Stomach smooth muscle (tissue), 2 donors: ENCODE measurements around the gene PDGFRB.

Experiments
- H3K27ac ChIP-seq: one replicate; pipeline ENCODE4 v1.7.0; 2013; ENCODE audit warnings: mild to moderate bottlenecking, low read length, inconsistent platforms
- H3K27me3 ChIP-seq, 2 donors: one replicate each; pipeline ENCODE4 v1.7.0; 2013; ENCODE audit warnings: low read length in 2 of 2; ENCODE audit not compliant: insufficient read depth in 2 of 2, control insufficient read depth in 1 of 2
- H3K36me3 ChIP-seq, 2 donors: one replicate each; pipeline ENCODE4 v1.7.0; 2013; ENCODE audit warnings: low read length in 2 of 2; ENCODE audit not compliant: control insufficient read depth in 2 of 2, insufficient read depth in 2 of 2
- H3K4me1 ChIP-seq: one replicate; pipeline ENCODE4 v1.7.0; 2013; ENCODE audit warnings: low read length; ENCODE audit not compliant: control insufficient read depth, insufficient read depth
- H3K4me3 ChIP-seq, 2 donors: one replicate each; pipeline ENCODE4 v1.7.0; 2013; ENCODE audit warnings: low read length in 2 of 2
- H3K9ac ChIP-seq, 2 donors: one replicate each; pipeline ENCODE4 v1.7.0; 2013; ENCODE audit warnings: low read length in 2 of 2, mild to moderate bottlenecking in 1 of 2
- H3K9me3 ChIP-seq, 2 donors: one replicate each; pipeline ENCODE4 v1.7.0; 2013; ENCODE audit warnings: low read length in 2 of 2; ENCODE audit not compliant: control insufficient read depth in 2 of 2
- donor health status: healthy.
- donor health status: Pancreatic carcinoma.

Gene PDGFRB

DNA sequence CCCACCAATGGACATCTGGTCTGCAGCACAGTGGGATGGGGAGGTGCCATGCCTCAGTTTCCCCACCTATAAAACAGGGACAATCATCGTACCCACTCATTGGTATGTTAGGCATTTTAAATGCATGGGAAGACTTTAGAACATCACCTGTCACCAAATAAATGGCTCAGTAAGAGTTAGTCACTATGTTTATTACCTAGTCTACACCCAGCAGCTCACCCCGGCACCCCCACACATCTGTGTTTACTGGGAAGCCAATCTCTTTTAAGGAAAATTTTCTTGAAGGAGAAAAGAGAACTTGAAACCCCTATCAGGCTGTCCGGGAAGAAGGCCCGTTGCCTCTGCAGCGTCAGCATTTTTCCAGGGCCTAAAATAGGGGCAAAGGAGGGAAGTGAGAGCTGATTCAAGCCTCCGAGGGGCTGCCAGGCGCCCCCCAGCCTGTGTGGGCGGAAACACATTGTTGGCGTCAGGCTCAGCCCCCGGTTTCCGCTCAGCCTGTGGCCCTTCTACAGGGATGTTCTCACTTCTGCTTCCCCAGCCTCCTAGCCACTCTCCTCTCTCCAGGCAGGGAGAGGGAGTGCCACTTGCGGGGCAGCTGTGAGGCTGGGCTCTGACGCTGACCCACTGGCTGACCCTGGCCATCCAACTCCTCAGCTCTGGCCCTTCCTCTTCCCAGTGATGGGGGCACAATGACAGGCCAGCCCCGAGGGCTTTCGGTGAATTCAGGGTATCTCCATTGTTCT, 73.9 kb downstream of the PDGFRB start:
- Histone ChIP-seq H3K4me3 (no peak overlapping the region), H3K9ac (no peak overlapping the region), H3K9me3 (no peaks in the 10 kb centered on the region)

DNA sequence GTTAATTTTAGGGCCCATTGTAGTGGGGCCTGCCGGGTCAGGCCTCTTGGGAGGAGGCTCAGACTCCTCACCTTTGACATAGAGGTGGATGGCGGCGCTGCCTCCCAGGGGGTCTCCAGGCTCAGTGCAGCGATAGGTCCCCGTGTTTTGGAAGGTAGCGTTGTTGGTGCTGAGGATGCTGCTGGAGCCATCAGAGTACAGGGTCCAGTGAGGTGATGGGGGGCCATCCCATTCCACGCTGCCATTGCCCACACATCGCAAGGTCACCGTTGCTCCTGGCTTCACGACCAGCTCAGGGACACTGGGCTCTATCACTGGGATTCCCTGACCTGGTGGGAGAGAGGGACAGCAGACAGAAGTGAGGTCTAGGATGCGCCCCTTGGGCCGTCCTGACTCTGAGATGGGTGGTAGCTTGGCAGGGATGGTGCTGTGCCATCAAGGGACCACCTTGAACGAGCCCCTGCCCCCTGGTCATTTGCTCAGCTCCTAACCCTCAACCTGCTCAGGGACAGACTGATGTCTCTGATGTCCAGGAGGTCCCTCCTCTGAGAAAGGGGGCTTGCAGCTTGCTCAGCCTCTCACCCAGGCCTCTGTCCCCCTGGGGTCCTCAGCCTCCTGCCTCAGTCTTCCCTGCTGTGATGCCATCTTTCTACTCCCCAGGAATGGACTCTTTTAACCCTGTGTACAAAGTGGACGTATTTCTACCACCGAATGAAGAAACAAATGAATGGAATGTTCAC, 74.8 kb downstream of the PDGFRB start:
- Histone ChIP-seq H3K36me3 (no peaks in the 10 kb centered on the region), H3K4me1 (peaks cover 2% of the 10 kb centered on the region), H3K27ac (no peak overlapping the region), H3K27me3 (no peaks in the 10 kb centered on the region), H3K4me3 (no peak overlapping the region), H3K9ac (no peak overlapping the region), H3K9me3 (no peaks in the 10 kb centered on the region)

More for the DNA sequence above, 73.9 kb downstream of the PDGFRB start:
- peaks cover 2% of the 10 kb centered on the region for H3K4me1 ChIP-seq
- no peak overlapping the region for H3K27ac ChIP-seq
- no peaks in the 10 kb centered on the region for H3K27me3 ChIP-seq
- no peaks in the 10 kb centered on the region for H3K36me3 ChIP-seq

DNA sequence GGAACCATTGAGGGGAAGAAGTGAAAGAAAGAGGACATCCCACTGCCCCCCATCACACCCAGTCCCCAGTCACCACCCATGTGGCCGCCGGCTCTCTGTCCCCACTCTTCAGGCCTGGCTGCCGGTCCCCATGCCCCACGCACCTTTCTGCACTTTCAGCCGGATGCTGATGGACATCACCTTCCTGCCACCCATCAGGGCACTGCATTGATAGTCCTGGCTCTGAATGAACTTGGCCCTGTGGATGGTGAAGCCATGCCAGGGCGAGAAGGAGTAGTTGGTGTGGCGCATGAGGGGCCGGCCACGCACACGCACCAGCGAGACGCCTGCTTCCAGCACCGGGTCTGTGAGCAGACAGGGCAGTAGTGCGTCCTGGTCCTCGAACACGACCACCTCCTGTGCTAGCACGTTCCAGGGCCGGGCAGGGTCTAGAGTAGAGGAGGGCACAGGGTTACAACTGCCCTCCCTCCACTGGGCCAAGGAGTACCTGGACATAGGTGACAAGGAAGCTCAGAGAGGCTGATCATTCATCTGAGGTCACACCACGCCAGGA, 75.7 kb downstream of the PDGFRB start:
- Histone ChIP-seq H3K27ac (no peak overlapping the region), H3K4me1 (peaks cover 2% of the 10 kb centered on the region), H3K4me3 (no peak overlapping the region), H3K36me3 (no peaks in the 10 kb centered on the region), H3K9me3 (no peaks in the 10 kb centered on the region), H3K9ac (no peak overlapping the region), H3K27me3 (no peaks in the 10 kb centered on the region)

DNA sequence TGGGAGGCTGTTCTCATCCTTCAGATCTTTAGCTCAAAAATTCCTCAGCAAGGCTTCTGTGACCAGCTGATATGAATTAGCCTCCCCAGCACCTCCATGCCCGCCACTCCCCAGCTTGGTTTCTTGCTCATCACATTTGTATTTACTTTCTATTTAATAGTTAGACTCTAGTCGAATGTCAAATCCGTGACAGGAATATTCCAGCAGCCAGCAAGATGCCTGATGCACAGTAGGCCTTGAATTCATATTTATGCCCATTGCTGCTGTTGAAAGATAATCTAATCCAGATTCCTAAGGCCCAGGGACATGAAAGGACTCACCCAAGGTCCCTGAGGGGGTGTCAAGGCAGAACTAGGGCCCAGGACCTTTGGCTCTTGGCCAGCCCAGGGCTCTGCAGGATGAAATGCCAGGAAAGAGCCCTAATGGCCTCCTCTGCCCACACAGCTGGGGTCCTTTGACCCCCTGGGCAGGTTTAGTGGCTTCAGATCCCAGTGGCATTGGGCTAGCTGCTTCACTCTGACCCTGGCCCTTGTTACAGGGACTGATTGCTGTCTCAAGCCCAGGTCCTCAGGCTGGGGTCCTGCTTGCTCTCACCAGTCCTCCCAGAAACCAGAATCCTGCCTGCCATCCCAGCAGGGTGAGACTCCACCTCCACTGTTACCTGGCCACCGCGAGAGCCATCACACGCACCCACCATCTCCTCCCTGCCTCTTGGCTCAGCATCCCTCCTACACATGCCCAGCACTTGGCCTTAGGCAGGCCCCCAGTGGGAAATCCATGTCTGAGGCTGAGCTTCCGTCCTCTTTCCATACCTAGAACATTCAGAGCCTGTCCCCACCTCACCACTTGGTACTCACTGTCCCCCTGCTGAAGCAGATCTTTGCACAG, 76.6 kb downstream of the PDGFRB start:
- Histone ChIP-seq H3K9ac (no peak overlapping the region), H3K4me1 (peaks cover 2% of the 10 kb centered on the region), H3K27ac (no peak overlapping the region), H3K4me3 (no peak overlapping the region), H3K27me3 (no peaks in the 10 kb centered on the region), H3K9me3 (no peaks in the 10 kb centered on the region), H3K36me3 (no peaks in the 10 kb centered on the region)

DNA sequence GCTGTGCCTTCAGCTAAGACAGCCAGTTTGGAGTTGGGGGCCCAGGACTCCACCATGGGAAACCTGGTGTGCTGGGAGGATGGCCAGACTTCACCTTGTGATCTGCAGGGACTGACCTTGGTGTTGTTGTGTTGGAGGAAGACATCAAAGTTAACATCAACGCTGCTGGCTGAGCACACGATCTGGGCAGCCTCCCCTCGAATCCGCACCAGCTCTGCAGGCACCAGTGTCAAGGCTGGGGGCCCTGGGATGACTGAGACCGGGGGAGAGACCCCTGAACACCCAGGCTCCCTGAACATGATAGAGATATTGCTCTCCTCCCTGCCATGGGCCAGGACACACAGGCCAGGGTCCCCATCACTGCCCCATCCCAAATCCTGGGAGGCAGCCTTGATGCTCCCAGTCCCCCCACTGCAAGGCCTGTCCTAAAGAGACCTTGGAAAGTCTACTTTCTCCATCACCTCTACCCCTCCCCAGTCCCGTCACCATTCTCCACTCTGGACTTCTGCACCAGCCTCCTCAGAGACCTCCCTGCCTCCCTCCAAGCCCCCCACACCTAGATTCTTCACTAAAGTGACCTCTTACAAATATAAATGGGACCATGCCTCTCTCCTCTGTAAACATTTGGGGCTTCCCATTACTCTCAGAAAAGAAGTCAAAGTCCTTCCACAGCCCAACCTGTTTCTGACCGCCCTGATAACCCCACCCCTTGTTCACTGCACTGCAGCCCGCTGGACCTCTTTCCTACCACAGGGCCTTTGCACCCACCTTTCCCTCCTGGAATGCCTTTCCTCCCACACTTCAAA, 77.4 kb downstream of the PDGFRB start:
- no peaks in the 10 kb centered on the region for H3K36me3 ChIP-seq
- peaks cover 0 to 2% of the 10 kb centered on the region in 2 donors for H3K9me3 ChIP-seq
- no peak overlapping the region for H3K27ac ChIP-seq
- no peaks in the 10 kb centered on the region for H3K27me3 ChIP-seq
- no peak overlapping the region for H3K9ac ChIP-seq
- H3K4me3 ChIP-seq, result no peak overlapping the region
- peaks cover 2% of the 10 kb centered on the region for H3K4me1 ChIP-seq

DNA sequence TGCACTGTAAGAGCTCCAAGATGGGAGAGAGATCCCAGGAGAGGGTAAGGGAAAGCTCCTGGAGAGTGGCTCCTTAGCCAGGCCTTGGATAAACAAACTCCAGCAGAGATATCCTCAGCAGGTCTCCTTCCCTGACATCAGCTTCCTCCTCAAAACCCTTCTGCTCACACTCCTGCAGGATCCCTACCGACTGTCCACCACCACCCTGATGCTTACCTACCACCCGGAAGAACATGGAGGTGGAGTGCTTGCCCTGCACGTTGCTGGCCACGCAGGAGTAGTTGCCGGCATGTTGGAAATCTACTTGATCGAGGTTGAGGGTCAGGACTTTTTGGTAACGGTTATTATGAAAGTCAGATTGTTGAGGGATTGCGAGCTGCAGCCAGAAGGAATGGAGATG, 78.6 kb downstream of the PDGFRB start:
- no peaks in the 10 kb centered on the region for H3K36me3 ChIP-seq
- no peak overlapping the region for H3K4me3 ChIP-seq
- no peaks in the 10 kb centered on the region for H3K27me3 ChIP-seq
- H3K9me3 ChIP-seq, result peaks cover 0 to 3% of the 10 kb centered on the region in 2 donors
- H3K9ac ChIP-seq, result no peak overlapping the region
- no peak overlapping the region for H3K27ac ChIP-seq
- H3K4me1 ChIP-seq, result peaks cover 2% of the 10 kb centered on the region

DNA sequence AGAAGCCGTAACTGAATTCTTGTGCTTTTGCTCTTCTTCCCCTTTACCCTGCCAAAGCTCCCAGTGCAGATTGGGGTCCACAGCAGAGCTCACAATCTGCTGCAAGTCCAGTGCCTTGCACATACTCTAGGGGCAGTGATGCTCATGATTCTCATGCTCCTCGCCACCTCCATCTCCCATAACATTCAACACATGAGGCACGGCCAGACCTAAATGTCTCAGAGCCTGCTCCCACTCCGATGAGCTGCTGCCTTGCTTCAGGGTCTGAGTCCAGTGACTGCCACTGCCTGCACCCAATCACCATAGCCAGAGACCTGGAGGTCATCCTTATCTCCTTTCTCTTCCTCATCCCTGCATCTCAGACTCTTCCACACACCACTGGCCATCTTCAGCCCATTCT, 79.8 kb downstream of the PDGFRB start:
- H3K9ac ChIP-seq, result no peak overlapping the region
- peaks cover 0 to 3% of the 10 kb centered on the region in 2 donors for H3K9me3 ChIP-seq
- no peak overlapping the region for H3K27ac ChIP-seq
- no peak overlapping the region for H3K4me3 ChIP-seq
- H3K4me1 ChIP-seq, result peaks cover 2% of the 10 kb centered on the region
- H3K27me3 ChIP-seq, result no peaks in the 10 kb centered on the region
- H3K36me3 ChIP-seq, result no peaks in the 10 kb centered on the region

DNA sequence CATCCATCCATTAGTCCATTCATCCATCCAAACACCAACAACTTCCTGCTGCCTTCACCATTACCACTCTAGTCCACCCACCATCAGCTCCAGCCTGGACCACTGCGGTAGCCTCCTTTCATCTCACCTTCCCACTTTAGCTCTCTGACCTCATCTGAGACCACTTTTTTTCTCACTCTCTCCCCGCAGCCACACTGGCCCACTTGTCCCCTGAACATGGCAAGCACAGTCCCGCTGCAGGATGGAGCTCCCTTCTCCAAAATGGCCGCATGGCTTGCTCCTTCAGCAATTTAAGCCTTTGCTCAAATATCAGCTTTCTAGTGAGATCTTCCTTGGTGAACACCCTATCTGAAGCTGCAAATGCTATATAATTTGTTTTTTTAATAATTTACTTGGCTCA, 80.4 kb downstream of the PDGFRB start:
- Histone ChIP-seq H3K27me3 (no peaks in the 10 kb centered on the region), H3K9ac (no peak overlapping the region), H3K9me3 (peaks cover 0 to 3% of the 10 kb centered on the region in 2 donors), H3K4me3 (no peak overlapping the region), H3K4me1 (peaks cover 2% of the 10 kb centered on the region), H3K36me3 (no peaks in the 10 kb centered on the region), H3K27ac (no peak overlapping the region)

DNA sequence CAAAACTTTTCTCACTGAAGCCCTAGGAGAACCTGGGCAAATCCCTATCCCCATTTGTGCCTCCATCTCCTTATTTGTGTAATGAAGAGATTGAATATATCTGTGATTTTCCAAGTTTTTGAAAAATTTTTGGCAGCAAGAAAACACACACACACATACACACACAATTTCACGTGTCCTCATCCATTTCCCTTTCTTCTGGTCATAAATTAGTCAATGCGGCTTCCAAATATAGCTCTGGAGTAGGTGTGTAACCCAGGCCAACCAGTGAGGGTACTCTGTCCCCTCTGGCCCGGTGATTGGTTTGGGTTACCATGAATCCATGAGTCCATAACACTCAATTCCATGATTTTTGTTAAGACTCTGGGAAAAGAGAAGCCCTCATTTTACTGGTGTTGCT, 82.0 kb downstream of the PDGFRB start:
- Histone ChIP-seq H3K27ac (no peak overlapping the region), H3K9ac (no peak overlapping the region), H3K36me3 (no peaks in the 10 kb centered on the region)

More for the DNA sequence above, 82.0 kb downstream of the PDGFRB start:
- Histone ChIP-seq H3K27me3 (peaks cover 0 to 1% of the 10 kb centered on the region in 2 donors), H3K9me3 (peaks cover 0 to 3% of the 10 kb centered on the region in 2 donors), H3K4me1 (no peaks in the 10 kb centered on the region), H3K4me3 (no peak overlapping the region)
